Bronchial epithelial cell (primary cell): ENCODE data around the gene PPFIA4. TPM values are rescaled to one million over a fixed set of nuclear protein-coding genes. Genes with fewer than 3 reads are reported as not detected.

Source experiments
- DNase-seq: peaks from one replicate; pipeline ENCODE4 v3.0.0-alpha.2; 2010; ENCODE audit warnings: low read depth
- FAIRE-seq: peaks from 2 replicates; lab custom pipeline; 2011; peaks lifted over from hg19 to GRCh38; lab: Jason Lieb, UNC
- H3K27me3 ChIP-seq: 2 replicates; pipeline ENCODE4 v1.5.1; 2011; ENCODE audit warnings: low read length; ENCODE audit not compliant: control insufficient read depth, insufficient read depth
- H3K36me3 ChIP-seq: 2 replicates; pipeline ENCODE4 v1.5.1; 2011; ENCODE audit warnings: low read length; ENCODE audit not compliant: control insufficient read depth, insufficient read depth
- H3K4me3 ChIP-seq: 2 replicates; pipeline ENCODE4 v1.5.1; 2011; ENCODE audit warnings: mild to moderate bottlenecking, low read depth, low read length, control low read depth
- total RNA-seq: library from RNA; depleted of rRNA; stranded (reverse); fragments of >200 nt; gene quantifications from 2 replicates; pipeline ENCODE4 v1.2.1, GENCODE V29; 2014
- TF ChIP-seq, protein P1 (sequence below): IDR thresholded peaks from 2 replicates; pipeline ENCODE4 v1.5.1; 2011; ENCODE audit warnings: mild to moderate bottlenecking, moderate library complexity, low read length, control low read depth, inconsistent platforms; ENCODE audit not compliant: insufficient read depth, severe bottlenecking

Gene PPFIA4
- total RNA-seq, 1 donor from 2014 or later: 4.2 TPM

- DNase-seq (no peak), FAIRE-seq (no peak)
- H3K27me3 ChIP-seq: no peaks in the 10 kb centered on the region
- peaks cover 1% of the 10 kb centered on the region for H3K36me3 ChIP-seq
- H3K4me3 ChIP-seq: no peak overlapping the region
- TF ChIP-seq, protein P1, sequence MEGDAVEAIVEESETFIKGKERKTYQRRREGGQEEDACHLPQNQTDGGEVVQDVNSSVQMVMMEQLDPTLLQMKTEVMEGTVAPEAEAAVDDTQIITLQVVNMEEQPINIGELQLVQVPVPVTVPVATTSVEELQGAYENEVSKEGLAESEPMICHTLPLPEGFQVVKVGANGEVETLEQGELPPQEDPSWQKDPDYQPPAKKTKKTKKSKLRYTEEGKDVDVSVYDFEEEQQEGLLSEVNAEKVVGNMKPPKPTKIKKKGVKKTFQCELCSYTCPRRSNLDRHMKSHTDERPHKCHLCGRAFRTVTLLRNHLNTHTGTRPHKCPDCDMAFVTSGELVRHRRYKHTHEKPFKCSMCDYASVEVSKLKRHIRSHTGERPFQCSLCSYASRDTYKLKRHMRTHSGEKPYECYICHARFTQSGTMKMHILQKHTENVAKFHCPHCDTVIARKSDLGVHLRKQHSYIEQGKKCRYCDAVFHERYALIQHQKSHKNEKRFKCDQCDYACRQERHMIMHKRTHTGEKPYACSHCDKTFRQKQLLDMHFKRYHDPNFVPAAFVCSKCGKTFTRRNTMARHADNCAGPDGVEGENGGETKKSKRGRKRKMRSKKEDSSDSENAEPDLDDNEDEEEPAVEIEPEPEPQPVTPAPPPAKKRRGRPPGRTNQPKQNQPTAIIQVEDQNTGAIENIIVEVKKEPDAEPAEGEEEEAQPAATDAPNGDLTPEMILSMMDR: no peak
Measured at GRCh38 chr1:203069030-203069747, 42.9 kb downstream of the PPFIA4 start.

GRCh38 chr1:203072002-203072602 is 45.8 kb downstream of the PPFIA4 start:
- FAIRE-seq: no peak
- Histone ChIP-seq H3K4me3 (no peak overlapping the region), H3K27me3 (no peaks in the 10 kb centered on the region), H3K36me3 (no peaks in the 10 kb centered on the region)
- TF ChIP-seq, protein P1: no peak
- no peak for DNase-seq

- Histone ChIP-seq H3K4me3 (no peak overlapping the region), H3K27me3 (no peaks in the 10 kb centered on the region), H3K36me3 (no peaks in the 10 kb centered on the region)
- DNase-seq (no peak), FAIRE-seq (no peak)
- TF ChIP-seq, protein P1: no peak
Measured at GRCh38 chr1:203072911-203073310, 46.6 kb downstream of the PPFIA4 start.

DNA sequence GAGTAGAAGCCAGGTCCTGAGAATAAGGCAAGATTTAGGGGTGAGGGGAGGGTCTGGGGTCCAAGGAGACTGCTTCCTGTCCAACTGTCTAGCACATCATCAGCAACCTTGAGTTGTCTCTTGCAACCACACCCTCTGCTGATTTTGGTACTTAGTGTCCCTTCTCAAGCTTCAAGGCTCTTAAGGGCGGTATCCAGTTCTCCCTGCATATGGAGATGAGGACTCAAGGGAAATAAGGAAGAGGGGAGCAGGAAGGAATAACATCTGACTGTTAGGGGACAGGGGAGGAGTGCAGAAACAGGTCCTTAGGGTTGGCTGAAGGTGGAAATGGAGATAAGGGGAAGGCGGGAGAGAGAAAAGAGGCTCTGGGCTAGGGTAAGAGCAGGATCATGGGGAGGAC is 47.2 kb downstream of the PPFIA4 start:
- Histone ChIP-seq H3K4me3 (no peak overlapping the region), H3K27me3 (no peaks in the 10 kb centered on the region), H3K36me3 (no peaks in the 10 kb centered on the region)
- no peak for FAIRE-seq
- TF ChIP-seq, protein P1: no peak
- DNase-seq: no peak

DNA sequence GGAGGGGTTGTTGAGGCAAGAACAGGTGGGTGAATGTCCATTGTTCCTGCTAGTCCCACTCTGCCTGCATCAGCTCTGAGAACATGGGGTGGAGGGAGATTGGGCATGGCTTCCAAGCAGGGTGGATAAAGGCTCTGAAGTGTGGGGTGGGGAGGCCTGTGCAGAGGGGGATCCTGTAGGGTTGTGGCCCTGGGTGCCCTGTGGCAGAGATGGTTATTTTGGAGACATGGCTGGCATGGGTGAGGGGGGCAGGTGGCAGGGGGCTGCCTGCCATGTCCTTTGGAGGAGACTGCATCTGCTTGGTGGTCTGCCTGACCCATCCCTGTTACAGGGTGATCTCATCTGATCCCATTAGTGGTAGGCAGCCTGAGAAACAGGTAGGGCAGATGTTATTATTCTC is 48.3 kb downstream of the PPFIA4 start:
- no peak overlapping the region for H3K4me3 ChIP-seq
- H3K36me3 ChIP-seq: no peaks in the 10 kb centered on the region
- no peaks in the 10 kb centered on the region for H3K27me3 ChIP-seq
- FAIRE-seq: no peak
- DNase-seq: no peak
- TF ChIP-seq, protein P1: no peak
